RWPE1 (cell line): Measurements from ENCODE around the gene SNX11.

Source experiments
- CTCF ChIA-PET: fragments of 350-600 bp; sonication (Branson Sonifier 250); formaldehyde crosslinking; extraction: SDS; loops from one replicate; lab custom pipeline; 2021; lab: Yijun Ruan, JAX
- POLR2A ChIA-PET: fragments of 400-600 bp; formaldehyde crosslinking; extraction: SDS; loops from one replicate; lab custom pipeline; 2020; ENCODE audit warnings: antibody characterized with exemption; ENCODE audit not compliant: low non-redundant PET; lab: Yijun Ruan, JAX
- DNase-seq: peaks from one replicate; pipeline ENCODE4 v3.0.0; 2012; ENCODE audit warnings: low spot score
- H3K27ac ChIP-seq: fragments of 450-650 bp; 2 replicates; pipeline ENCODE4 v1.5.1; 2017
- CTCF ChIP-seq: fragments of 450-650 bp; conservative IDR thresholded peaks from 2 replicates; pipeline ENCODE4 v1.5.1; 2017; ENCODE audit warnings: low read depth, mild to moderate bottlenecking

The SNX11 gene

GRCh38 chr17:48148029-48148770 is 40.6 kb downstream of the SNX11 start:
- POLR2A ChIA-PET, result no interaction called here

GRCh38 chr17:48148854-48149786 is 41.6 kb downstream of the SNX11 start:
- H3K27ac ChIP-seq, result no peak overlapping the region
- DNase-seq, result no peak
- POLR2A ChIA-PET, result no interaction called here
- no peak for TF ChIP-seq CTCF
- CTCF ChIA-PET, result no interaction called here

More at GRCh38 chr17:48148029-48148770, 40.6 kb downstream of the SNX11 start:
- TF ChIP-seq CTCF, result no peak
- DNase-seq, result no peak
- no peak overlapping the region for H3K27ac ChIP-seq
- CTCF ChIA-PET, result interaction anchor here (0.8 to 2.4 kb wide), 2 partner anchors 17 to 471 kb away, joined by 6 to 7 read pairs; no protein-coding TSS in a partner anchor

- CTCF ChIA-PET, result no interaction called here
- POLR2A ChIA-PET, result no interaction called here
Measured at GRCh38 chr17:48149787-48150463, 42.4 kb downstream of the SNX11 start.

GRCh38 chr17:48150597-48151001 is 43.0 kb downstream of the SNX11 start:
- POLR2A ChIA-PET, result no interaction called here
- CTCF ChIA-PET, result no interaction called here
- DNase-seq, result no peak
- no peak for TF ChIP-seq CTCF
- H3K27ac ChIP-seq, result no peak overlapping the region

More at GRCh38 chr17:48149787-48150463, 42.4 kb downstream of the SNX11 start:
- no peak for DNase-seq
- H3K27ac ChIP-seq, result no peak overlapping the region
- TF ChIP-seq CTCF, result no peak

GRCh38 chr17:48151220-48151619 is 43.7 kb downstream of the SNX11 start:
- no peak for DNase-seq
- CTCF ChIA-PET, result interaction anchor here (0.6 kb wide), 1 partner anchor 172 kb away, joined by 4 read pairs; no protein-coding TSS in a partner anchor
- H3K27ac ChIP-seq, result no peak overlapping the region
- no peak for TF ChIP-seq CTCF
- POLR2A ChIA-PET, result no interaction called here

- TF ChIP-seq CTCF, result no peak
- CTCF ChIA-PET, result interaction anchor here (0.7 kb wide), 1 partner anchor 11 kb away, joined by 3 read pairs; no protein-coding TSS in a partner anchor
- POLR2A ChIA-PET, result interaction anchor here (0.7 kb wide), 1 partner anchor 473 kb away, joined by 3 read pairs; no protein-coding TSS in a partner anchor
- no peak overlapping the region for H3K27ac ChIP-seq
- DNase-seq, result no peak
Measured at GRCh38 chr17:48152289-48152688, 44.7 kb downstream of the SNX11 start.
